Fibroblast of pulmonary artery (primary cell): ENCODE data around the gene BNIP2.
A peak's percentile ranks its signal among the peaks of the same experiment; 100 is the strongest.

Experiments used
- DNase-seq: peaks from one replicate; pipeline ENCODE4 v3.0.0-alpha.2; 2010; ENCODE audit warnings: low read depth
- H3K4me3 ChIP-seq: replicated peaks from 2 replicates; pipeline ENCODE4 v1.5.1; 2011; ENCODE audit warnings: low read depth, mild to moderate bottlenecking, control low read depth, low read length, moderate library complexity
- CTCF ChIP-seq: IDR thresholded peaks from 2 replicates; pipeline ENCODE4 v1.5.1; 2011; ENCODE audit warnings: mild to moderate bottlenecking, control low read depth, low read length, inconsistent platforms; ENCODE audit errors: missing control alignments

BNIP2 gene, protein sequence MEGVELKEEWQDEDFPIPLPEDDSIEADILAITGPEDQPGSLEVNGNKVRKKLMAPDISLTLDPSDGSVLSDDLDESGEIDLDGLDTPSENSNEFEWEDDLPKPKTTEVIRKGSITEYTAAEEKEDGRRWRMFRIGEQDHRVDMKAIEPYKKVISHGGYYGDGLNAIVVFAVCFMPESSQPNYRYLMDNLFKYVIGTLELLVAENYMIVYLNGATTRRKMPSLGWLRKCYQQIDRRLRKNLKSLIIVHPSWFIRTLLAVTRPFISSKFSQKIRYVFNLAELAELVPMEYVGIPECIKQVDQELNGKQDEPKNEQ

DNA sequence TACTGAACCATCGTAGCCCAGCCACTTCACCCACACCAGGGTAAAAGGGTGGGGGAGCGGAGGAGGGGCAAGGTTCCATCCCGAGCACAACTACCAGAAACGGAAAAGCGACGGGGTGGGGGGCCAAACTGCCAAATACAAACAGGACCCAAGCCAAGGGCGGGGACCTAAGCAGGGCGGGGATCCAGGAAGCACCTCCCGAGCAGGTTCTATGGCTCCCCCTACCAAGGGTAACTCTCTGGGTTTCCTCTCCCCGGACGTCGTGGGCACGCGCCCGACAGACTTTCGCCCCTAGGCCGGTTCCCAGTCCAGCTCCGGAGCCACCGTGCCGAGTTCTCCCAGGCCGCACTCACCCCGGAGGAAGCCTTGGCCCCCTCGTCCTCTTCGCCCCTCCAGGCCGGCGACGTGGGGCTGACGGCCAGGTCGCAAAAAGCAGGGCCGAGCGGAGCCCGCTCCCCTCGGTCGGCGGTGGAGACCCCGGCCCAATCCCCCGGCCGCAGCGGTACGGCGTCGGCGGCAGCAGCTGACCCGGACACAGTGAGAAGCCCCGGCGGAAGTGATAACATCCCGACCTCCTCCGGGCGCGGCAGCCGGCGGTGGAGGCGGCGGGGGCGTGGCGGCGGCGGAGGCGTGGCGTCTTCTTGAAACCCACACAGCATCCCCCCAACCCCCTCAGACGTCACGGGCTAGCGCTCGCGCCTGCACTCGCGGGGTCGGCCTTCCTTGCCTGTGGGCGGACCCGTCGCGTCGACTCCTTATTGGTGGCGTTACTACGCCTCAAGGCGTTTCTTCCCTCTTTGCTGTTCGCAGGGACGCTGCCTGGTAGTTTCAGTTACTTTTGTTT lies at the start of gene BNIP2:
TSS of gene BNIP2 (minus strand) at position 539 of the 844 bp plus-strand sequence. CDS start 6,863 bp downstream, outside the sequence.
- no peak for TF ChIP-seq CTCF
- H3K4me3 ChIP-seq: peak within 1 kb of the TSS; percentile 72
- peak; percentile 99 for DNase-seq

DNA sequence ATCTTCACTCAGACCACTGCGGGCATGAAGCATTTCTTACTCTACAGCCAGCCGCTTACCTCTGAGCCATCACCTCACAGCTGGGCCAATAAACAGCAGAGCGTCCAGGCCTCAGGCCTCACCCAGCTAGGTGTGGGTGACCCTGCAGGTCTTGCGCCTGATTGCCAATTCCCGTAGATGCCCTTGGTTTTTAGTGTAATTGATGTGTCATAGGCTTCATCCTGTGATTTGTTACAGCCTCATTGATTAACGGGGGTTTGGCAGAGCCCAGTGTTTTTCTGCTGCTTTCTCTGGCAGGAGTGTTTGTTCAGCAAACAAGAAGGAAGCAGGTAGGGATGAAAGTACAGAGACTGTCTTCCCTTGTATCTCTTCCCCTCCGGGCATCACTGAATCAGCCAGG lies 49.6 kb upstream of the BNIP2 start:
- TF ChIP-seq CTCF: no peak
- DNase-seq: no peak
- no peak overlapping the region for H3K4me3 ChIP-seq

- TF ChIP-seq CTCF: no peak
- no peak overlapping the region for H3K4me3 ChIP-seq
- DNase-seq: no peak
Observed at GRCh38 chr15:59736181-59736580, 47.1 kb upstream of the BNIP2 start.

DNA sequence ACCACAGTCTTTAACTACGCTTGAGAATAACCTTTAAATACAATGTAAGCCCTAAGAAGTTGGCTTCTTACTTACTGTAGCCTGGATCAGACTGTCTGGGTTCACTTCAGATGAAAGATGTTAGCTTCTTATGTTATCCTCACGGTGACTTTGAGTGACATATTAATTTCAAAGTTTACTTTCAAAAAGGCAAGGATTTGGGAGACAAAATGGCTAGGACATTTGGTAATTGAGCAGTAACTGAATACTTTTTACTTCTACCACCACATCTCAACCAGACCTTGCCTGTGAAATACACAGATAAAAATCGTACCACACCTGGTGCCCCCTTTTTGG lies 36.0 kb upstream of the BNIP2 start:
- no peak overlapping the region for H3K4me3 ChIP-seq
- TF ChIP-seq CTCF: no peak
- no peak for DNase-seq

GRCh38 chr15:59723687-59724346 lies 34.7 kb upstream of the BNIP2 start:
- H3K4me3 ChIP-seq: no peak overlapping the region
- no peak for TF ChIP-seq CTCF
- no peak for DNase-seq

DNA sequence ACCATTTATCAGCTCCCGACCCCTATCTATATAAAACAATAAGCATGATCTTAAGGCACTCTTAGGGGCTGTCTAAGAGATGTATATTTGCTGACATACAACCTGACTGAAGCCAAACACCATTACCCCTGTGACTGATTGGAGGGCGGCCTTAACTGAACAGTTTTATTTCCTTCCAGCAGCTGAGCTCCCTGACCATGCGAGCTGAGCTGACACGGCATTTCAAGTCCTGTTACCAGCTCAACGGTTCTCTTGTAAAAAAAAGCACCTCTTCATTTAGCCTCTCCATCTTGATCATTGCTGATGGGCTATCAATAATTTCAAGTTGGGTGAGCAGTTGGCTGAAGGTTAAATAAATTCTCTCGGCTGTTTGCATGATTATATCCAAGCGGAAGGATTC lies 33.4 kb upstream of the BNIP2 start:
- no peak for TF ChIP-seq CTCF
- no peak overlapping the region for H3K4me3 ChIP-seq
- DNase-seq: no peak
